Peyer's patch (tissue), 4 donors: Measurements from ENCODE around the gene KIF18B. TPM values are rescaled to one million over a fixed set of nuclear protein-coding genes. Genes with fewer than 3 reads are reported as not detected.

Experiments
- DNase-seq, 3 donors: peaks; one replicate each; pipeline ENCODE4 v3.0.0-alpha.2; 2017 to 2019
- H3K27ac ChIP-seq, 4 donors: fragments of 200-600 bp; sonication (generic); one replicate each; pipeline ENCODE4 v1.5.1; 2016 to 2019
- H3K27me3 ChIP-seq, 2 donors: fragments of 200-600 bp; sonication (generic); one replicate each; pipeline ENCODE4 v1.5.1; 2019
- H3K36me3 ChIP-seq, 3 donors: fragments of 200-600 bp; sonication (generic); one replicate each; pipeline ENCODE4 v1.5.1; 2016 to 2019
- H3K4me1 ChIP-seq, 4 donors: fragments of 200-600 bp; sonication (generic); one replicate each; pipeline ENCODE4 v1.5.1; 2016 to 2019
- H3K4me3 ChIP-seq, 4 donors: fragments of 200-600 bp; sonication (generic); 1 replicate in 3 of 4; 2 replicates in 1 of 4; pipeline ENCODE4 v1.5.1; 2016 to 2019; ENCODE audit warnings: mild to moderate bottlenecking in 1 of 4
- H3K9me3 ChIP-seq, 4 donors: fragments of 200-600 bp; sonication (generic); one replicate each; pipeline ENCODE4 v1.5.1; 2016 to 2019; ENCODE audit warnings: mild to moderate bottlenecking in 1 of 4
- POLR2A ChIP-seq, 2 donors: fragments of 450-650 bp; IDR thresholded peaks; one replicate each; pipeline ENCODE4 v1.5.1; 2017; ENCODE audit warnings: antibody characterized with exemption in 2 of 2, mild to moderate bottlenecking in 2 of 2, moderate library complexity in 2 of 2
- small RNA-seq, 2 donors: library from RNA; depleted of rRNA; stranded (forward); fragments of <200 nt; gene quantifications; one replicate each; pipeline ENCODE3, GENCODE V24; 2016
- total RNA-seq, 4 donors: library from RNA; depleted of rRNA; stranded (reverse); fragments of >200 nt; gene quantifications; one replicate each; pipeline ENCODE4 v1.1.0, GENCODE V29; 2016
- TF ChIP-seq, protein P1 (sequence below), 6 experiments: fragments of 450-650 bp in 4 of 6; fragments of 200-600 bp in 2 of 6; sonication (generic) in 1 of 6; IDR thresholded peaks; one replicate each; pipeline ENCODE4 v1.5.1; 2017 to 2019; ENCODE audit warnings: antibody characterized with exemption in 6 of 6, mild to moderate bottlenecking in 3 of 6, moderate library complexity in 1 of 6

Gene KIF18B
- total RNA-seq, 4 donors from 2014 or later = 3.4 to 40.4 (median 6.8) TPM

DNA sequence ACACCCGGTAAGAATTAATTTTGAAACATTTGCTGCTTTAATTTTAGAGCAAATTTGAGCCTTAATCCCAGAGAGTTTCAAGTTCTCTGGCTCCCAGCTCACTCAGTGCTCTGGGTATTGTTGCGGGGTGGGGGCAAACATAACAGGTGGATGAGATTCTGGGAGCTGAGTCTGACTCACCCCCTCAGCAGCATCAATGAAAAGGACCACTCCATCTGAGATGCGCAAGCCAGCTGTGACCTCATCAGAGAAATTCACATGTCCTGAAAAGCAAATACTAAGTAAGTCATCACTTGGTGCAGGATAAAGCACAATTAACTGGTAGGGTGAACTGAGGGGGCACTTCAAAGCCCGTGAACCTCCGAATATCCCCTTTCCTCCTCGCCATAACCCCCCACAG, 68.2 kb downstream of the KIF18B start:
- no peaks in the 10 kb centered on the region for H3K27me3 ChIP-seq
- no peak overlapping the region for H3K4me3 ChIP-seq
- no peaks in the 10 kb centered on the region for H3K9me3 ChIP-seq
- TF ChIP-seq, protein P1, sequence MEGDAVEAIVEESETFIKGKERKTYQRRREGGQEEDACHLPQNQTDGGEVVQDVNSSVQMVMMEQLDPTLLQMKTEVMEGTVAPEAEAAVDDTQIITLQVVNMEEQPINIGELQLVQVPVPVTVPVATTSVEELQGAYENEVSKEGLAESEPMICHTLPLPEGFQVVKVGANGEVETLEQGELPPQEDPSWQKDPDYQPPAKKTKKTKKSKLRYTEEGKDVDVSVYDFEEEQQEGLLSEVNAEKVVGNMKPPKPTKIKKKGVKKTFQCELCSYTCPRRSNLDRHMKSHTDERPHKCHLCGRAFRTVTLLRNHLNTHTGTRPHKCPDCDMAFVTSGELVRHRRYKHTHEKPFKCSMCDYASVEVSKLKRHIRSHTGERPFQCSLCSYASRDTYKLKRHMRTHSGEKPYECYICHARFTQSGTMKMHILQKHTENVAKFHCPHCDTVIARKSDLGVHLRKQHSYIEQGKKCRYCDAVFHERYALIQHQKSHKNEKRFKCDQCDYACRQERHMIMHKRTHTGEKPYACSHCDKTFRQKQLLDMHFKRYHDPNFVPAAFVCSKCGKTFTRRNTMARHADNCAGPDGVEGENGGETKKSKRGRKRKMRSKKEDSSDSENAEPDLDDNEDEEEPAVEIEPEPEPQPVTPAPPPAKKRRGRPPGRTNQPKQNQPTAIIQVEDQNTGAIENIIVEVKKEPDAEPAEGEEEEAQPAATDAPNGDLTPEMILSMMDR (IDR thresholded peaks at IDR 0.05) = no peak
- TF ChIP-seq POLR2A (IDR thresholded peaks at IDR 0.05) = no peak
- no peak for DNase-seq
- peaks cover 0 to 91% (median 0%) of the 10 kb centered on the region in 3 donors for H3K36me3 ChIP-seq
- no peak overlapping the region for H3K27ac ChIP-seq
- H3K4me1 ChIP-seq = no peaks in the 10 kb centered on the region

DNA sequence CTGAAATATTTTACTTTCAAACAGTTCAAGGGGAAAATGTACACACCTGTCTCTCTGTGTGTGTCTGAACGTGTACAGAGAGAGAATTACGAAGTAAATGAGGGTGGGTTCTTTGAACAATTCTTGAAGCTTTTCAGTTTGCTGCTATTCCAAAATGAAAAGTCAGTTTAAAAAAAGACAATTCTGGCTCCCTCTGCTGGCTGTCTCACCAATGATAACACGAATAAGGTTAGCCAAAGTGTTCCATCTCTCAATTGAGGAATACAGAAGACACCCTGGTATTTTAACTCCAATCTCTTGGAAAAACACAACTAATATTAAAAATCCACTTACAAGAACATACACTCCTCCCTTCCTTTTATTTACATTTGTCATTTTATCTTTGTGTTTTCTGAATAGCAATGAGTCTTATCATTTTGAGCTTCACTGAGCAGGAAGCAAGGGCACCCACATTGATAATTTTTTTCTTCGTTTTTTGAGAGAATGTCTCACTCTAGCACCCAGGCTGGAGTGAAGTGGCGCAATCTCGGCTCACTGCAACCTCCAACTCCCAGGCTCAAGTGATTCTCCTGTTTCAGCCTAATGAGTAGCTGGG, 68.8 kb downstream of the KIF18B start:
- H3K27me3 ChIP-seq = no peaks in the 10 kb centered on the region
- TF ChIP-seq POLR2A (IDR thresholded peaks at IDR 0.05) = no peak
- TF ChIP-seq, protein P1 (IDR thresholded peaks at IDR 0.05) = peak in 5 of 6 experiments; percentile 12 to 47 (median 43)
- DNase-seq = peak in 1 of 3 donors; percentile 61
- H3K4me3 ChIP-seq = no peak overlapping the region
- no peaks in the 10 kb centered on the region for H3K9me3 ChIP-seq
- H3K36me3 ChIP-seq = peaks cover 0 to 88% (median 0%) of the 10 kb centered on the region in 3 donors
- no peaks in the 10 kb centered on the region for H3K4me1 ChIP-seq
- no peak overlapping the region for H3K27ac ChIP-seq

DNA sequence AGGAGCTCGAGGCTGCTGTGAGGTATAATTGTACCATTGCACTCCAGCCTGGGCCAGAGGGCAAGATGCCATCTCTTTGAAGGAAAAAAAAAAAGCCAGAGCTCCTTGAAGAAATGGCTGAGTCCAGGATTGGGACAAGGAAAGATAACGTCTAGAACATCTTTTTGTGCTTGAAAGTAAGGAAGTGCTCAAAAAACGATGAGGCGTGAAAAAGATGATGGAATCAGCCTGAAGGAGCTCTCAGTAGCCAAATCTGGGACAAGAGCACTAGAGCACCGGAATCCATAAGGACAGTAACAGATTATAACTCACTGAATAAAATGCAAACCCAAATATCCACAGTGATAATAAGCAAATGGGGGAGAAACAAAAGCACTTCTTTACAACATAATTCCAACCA, 70.5 kb downstream of the KIF18B start:
- TF ChIP-seq POLR2A (IDR thresholded peaks at IDR 0.05) = no peak
- TF ChIP-seq, protein P1 (IDR thresholded peaks at IDR 0.05) = no peak

DNA sequence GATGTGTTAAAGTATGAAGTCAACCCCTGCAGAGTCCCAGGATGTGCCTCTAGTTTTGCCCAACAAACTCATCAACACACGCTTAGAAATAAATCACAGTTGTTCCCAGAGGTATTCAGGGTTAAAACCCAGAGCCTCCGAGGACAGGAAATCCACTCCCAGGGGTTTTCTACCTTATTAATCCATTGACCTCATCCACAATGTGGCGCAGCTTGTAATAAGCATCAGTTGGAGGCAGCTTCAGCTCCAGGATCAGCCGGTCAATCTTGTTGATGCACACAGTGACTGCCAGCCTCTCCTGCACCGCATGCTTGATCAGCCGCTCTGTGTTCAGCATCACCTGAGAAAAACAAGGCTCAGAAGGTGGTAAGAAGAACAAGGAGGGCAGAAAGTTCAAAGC, 71.8 kb downstream of the KIF18B start:
- DNase-seq = no peak
- Histone ChIP-seq H3K27me3 (no peaks in the 10 kb centered on the region), H3K9me3 (no peaks in the 10 kb centered on the region), H3K36me3 (peaks cover 0 to 87% (median 0%) of the 10 kb centered on the region in 3 donors), H3K27ac (no peak overlapping the region), H3K4me3 (no peak overlapping the region), H3K4me1 (no peaks in the 10 kb centered on the region)
- TF ChIP-seq, protein P1 (IDR thresholded peaks at IDR 0.05) = no peak
- no peak for TF ChIP-seq POLR2A (IDR thresholded peaks at IDR 0.05)

More for the DNA sequence above, 70.5 kb downstream of the KIF18B start:
- Histone ChIP-seq H3K27ac (no peak overlapping the region), H3K4me3 (no peak overlapping the region), H3K4me1 (no peaks in the 10 kb centered on the region), H3K9me3 (no peaks in the 10 kb centered on the region), H3K36me3 (peaks cover 0 to 86% (median 0%) of the 10 kb centered on the region in 3 donors), H3K27me3 (no peaks in the 10 kb centered on the region)
- DNase-seq = no peak

Small RNA genes lying within 50 kb of the gene (small RNA-seq; reads per million reads assigned to genes)
- gene AC015936.2 = 0 reads per million in 2 donors
- gene CCDC103 = 0 reads per million in 2 donors
- gene MIR6783 = 0 reads per million in 2 donors
- gene RN7SL405P = 0 reads per million in 2 donors

Other genes starting within 250 kb of the KIF18B start
- 10 to 100 TPM in 1 of 4 donors, 1 to 10 TPM in 3; 2.6 to 16.5 (median 4.1) TPM for gene DBF4B, start 239.1 kb downstream of the KIF18B start, total RNA-seq
- gene ADAM11, start 188.8 kb downstream of the KIF18B start, total RNA-seq = 1 to 10 TPM in 1 of 4 donors, under 1 TPM in 1, not detected in 2; 0.67 to 1.4 TPM
- gene GJC1, start 117.5 kb downstream of the KIF18B start, total RNA-seq = 1 to 10 TPM; 1.4 to 7.4 (median 2.5) TPM
- gene HIGD1B, start 99.9 kb downstream of the KIF18B start, total RNA-seq = not detected
- 100 to 1,000 TPM in 1 of 4 donors, 10 to 100 TPM in 3; 43.3 to 176 (median 69.8) TPM for gene EFTUD2, start 48.3 kb downstream of the KIF18B start, total RNA-seq
- not detected for gene GFAP, start 32.3 kb downstream of the KIF18B start, total RNA-seq
- gene C1QL1, start 20.5 kb upstream of the KIF18B start, total RNA-seq = 1 to 10 TPM in 1 of 4 donors, under 1 TPM in 1, not detected in 2; 0.67 to 3.3 TPM
- gene DCAKD, start 103.9 kb upstream of the KIF18B start, total RNA-seq = 10 to 100 TPM; 12.6 to 78.4 (median 23.2) TPM
- gene NMT1, start 113.5 kb upstream of the KIF18B start, total RNA-seq = 100 to 1,000 TPM in 1 of 4 donors, 10 to 100 TPM in 3; 60.9 to 111 (median 77.1) TPM
- gene PLCD3, start 184.7 kb upstream of the KIF18B start, total RNA-seq = 10 to 100 TPM; 11.6 to 44.4 (median 18.4) TPM
- 100 to 1,000 TPM in 1 of 4 donors, 10 to 100 TPM in 3; 33.8 to 124 (median 76.3) TPM for gene ACBD4, start 187.9 kb upstream of the KIF18B start, total RNA-seq
- 10 to 100 TPM; 24.3 to 41.8 (median 31.7) TPM for gene HEXIM1, start 200.7 kb upstream of the KIF18B start, total RNA-seq
- 10 to 100 TPM in 3 of 4 donors, 1 to 10 TPM in 1; 8.4 to 28.9 (median 11.2) TPM for gene HEXIM2, start 214.1 kb upstream of the KIF18B start, total RNA-seq